ENCODE results near the gene POLR2F.

The POLR2F gene

GRCh38 chr22:37953437-37954179 lies at the start of gene POLR2F, which contains the start of gene C22orf23:
Gene POLR2F, plus strand, starts transcription at chr22:37953699. Its CDS starts 89 bp downstream, at chr22:37953788.
Gene C22orf23, minus strand, starts transcription at chr22:37953601. Its CDS starts 452 bp downstream, at chr22:37953149.
- FAIRE-seq: no peak

DNA sequence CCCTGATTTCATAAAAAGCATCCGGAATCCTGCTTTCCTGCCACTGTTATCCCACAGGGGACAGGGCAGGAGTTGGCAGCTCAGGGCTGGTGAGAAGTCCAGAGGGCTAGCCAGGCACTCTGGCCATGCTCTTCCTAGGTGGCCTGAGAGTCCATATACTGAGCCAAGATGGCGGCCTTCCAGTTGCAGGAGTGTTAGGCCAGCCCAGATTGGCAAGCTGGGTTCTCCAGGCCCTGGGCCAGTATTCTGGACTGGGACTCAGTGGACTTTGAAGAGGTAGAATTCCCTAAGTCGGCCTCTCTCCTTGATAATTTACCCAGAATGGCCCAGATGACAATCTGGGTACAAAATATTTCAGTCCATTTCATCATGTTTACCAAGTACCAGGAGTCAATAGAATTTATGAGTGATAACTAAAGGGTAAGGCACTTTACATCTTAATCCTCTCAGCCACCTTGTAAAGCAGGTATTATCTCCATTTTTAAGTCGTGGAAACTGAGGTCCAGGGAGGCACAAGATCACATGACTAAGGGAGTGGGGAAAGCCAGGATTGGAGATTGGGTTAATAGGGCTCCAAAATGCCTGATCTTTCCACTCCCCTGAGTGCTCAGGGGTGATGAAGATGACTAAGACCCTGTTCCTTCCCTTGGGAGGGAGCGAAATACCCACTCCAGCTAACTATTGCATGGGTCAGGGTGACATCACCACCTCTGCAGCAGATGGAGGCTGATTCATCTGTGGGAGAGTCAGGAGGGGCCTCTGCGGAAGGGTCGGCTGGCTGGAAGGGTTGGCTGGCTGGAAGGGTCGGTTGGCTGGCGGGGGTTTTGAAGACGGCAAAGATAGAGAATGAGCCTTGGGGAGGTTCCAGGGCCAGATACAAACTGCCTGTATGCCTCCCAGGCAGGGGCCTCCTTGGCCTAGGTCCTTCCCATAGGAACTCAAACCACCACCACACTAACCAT lies 48.6 kb upstream of the POLR2F start:
- no peak for FAIRE-seq

- no peak for FAIRE-seq
Observed at GRCh38 chr22:37905534-37906363, 47.8 kb upstream of the POLR2F start, which contains the start of gene MICALL1. Gene MICALL1, plus strand, starts transcription at chr22:37906297. Its CDS starts 126 bp downstream, at chr22:37906423.

DNA sequence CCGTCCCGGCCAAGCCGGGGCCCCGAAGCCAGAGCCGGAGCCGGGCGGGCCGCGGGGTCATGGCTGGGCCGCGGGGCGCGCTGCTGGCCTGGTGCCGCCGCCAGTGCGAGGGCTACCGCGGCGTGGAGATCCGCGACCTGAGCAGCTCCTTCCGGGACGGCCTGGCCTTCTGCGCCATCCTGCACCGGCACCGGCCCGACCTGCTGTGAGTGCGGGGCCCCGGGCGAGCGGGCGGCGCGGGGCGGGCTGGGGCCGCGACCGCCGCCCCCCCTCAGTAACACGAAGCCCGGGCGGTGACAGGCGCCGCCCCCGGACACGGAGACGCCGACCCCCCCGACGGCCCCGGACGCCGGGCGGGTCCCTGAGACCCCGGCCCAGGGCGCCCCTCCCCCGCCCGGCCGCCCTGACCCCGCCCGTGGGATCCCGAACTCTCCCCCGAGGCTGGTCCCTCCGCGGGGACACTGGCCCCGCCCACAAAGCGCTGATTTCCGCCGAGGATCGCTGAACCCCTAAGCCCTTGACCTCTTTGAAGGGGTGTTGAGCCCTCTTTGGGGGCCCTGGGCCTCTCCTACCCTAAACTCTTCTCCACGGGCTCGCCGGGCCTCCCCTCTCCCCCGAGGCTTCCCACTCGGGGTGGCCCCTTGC lies 47.0 kb upstream of the POLR2F start:
- FAIRE-seq: no peak

DNA sequence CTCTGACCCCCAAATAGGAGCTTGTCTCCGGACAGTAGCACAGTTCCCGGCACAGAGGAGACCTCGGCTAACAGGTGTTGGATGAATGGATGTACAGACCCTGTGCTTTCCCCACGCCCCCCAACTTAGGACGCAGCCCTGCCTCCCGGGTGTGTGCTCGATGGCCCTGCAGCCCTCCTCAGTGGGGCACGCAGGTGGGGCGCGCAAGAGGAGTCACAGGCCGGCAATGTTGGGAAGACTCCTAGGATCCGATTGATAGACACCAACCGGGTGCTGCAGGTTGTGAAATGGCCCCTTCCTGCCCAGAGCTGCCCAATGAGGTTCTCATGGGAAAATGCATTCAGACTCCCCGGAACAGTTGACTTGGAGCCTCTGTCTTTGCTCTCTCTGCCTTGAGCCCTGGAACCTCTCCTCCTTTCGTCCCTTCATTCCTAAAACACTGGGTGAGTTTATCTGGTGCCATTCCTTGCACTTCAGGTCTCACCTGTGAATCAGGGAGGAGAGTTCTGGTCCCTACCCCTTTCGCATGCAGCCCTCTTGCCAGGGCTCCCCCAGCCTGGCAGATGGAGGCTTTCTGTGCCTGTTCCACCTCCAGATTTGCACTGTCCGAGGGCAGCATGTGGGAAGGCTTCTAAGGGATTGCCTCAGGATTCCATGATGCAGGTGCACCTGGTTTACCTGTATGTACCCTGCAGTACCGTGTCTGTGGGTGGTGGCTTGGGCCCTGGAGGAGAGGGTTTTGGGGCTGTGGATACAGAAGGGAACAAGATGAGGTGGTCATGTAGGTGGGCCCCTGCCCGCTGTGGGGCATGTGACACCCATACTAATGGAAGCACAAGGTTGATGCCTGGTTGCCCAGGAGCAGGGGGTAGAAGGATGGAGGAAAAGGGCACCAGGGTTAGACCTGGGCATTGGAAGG lies 46.2 kb upstream of the POLR2F start:
- no peak for FAIRE-seq

GRCh38 chr22:37909766-37910165 lies 43.7 kb upstream of the POLR2F start:
- FAIRE-seq: no peak

- FAIRE-seq: no peak
Observed at GRCh38 chr22:37910890-37911672, 42.4 kb upstream of the POLR2F start.

DNA sequence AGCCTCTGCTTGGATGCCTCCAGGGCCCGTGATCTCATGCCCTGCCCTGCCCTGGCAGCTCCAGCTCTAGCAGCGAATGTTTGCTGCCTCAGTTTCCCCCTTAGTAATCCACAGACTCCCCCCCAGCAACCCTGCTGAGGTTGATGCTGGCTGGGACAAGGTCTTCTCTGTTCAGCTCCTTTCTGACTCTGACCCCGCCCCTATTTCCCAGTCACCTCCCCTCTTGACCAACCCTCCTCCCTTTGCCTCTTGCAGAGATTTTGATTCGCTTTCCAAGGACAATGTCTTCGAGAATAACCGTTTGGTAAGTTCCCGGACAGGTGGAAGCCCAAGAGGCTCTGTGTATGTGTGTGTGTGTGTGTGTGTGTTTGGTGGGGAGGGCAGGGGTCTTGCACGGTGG lies 41.8 kb upstream of the POLR2F start:
- FAIRE-seq: no peak

DNA sequence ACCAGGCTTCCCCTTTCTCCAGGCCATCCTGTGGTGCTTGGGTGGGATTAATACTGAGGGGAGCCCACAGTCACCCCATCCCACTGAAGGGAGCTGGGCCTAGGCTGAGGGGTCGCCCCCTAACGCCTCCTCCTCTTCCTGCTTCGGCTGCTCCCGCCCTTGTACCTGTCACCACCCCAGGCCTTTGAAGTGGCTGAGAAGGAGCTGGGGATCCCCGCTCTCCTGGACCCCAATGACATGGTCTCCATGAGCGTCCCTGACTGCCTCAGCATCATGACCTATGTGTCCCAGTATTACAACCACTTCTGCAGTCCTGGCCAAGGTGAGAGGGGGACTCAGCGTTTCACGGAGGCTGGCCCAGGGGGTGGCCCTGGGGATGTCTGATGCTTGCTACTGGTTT lies 41.3 kb upstream of the POLR2F start:
- FAIRE-seq: no peak

GRCh38 chr22:37913233-37913721 lies 40.2 kb upstream of the POLR2F start:
- FAIRE-seq: no peak

GRCh38 chr22:37916311-37916710 lies 37.2 kb upstream of the POLR2F start:
- FAIRE-seq: no peak

DNA sequence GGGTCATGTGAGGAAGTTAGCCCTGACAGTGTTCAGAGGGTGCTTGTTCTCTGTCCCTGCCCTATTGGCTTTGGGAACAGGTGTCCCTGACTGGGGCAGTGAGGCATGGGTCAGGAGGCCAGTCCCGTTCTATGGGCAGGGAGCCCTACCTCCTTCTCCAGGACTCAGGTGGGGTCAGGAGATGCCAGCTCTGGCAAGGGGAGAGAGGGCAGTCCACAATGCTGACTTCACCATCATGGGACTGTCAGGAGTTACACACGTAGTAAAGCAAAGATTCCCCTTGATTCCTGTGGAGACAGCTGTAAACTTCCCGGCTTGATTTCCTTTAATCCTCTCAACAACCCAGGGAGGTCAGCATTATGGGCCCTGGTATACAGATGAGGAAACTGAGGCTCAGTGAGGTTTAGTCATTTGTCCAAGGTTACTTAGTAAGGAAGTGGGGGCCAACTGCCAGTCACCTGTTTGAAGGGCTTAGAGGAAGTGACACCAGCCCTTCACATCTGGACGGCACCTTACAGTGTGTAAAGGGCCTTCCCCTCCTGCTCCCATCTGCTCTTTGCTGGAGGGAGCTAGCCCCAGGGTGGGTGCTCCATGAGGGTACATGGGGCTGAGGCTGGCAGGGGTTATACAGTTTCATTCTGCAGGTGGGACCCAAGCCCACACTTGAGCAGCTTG lies 35.5 kb upstream of the POLR2F start:
- FAIRE-seq: no peak

DNA sequence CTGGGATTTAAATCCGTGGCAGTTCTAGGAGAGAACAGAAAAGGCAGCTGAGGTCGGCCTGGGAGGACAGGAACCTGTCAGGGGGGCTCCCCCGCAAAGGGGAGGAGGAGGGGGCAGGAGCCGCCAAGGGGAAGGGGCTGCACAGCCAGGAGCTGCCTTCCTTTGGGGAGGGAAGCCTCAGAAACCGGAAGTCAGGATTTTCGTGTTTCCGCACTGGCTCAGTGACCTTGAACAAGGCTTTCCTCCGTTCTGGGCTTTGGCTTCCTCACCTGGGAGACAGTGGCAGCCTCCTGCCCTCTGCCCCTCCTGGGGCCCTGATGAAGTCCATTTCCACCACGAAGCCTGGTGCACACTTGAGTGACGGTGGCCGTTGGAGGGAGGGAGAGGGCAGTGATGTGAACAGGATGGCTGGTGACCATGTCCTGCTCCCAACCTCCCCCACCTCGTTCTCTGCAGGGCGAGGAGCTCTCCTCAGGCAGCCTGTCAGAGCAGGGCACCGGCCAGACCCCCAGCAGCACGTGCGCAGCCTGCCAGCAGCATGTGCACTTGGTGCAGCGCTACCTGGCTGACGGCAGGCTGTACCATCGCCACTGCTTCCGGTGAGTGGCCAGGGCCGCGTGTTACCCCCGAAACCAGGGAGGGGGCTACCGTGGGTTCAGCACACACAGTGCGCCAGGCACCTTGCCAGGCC lies 34.8 kb upstream of the POLR2F start:
- FAIRE-seq: no peak

DNA sequence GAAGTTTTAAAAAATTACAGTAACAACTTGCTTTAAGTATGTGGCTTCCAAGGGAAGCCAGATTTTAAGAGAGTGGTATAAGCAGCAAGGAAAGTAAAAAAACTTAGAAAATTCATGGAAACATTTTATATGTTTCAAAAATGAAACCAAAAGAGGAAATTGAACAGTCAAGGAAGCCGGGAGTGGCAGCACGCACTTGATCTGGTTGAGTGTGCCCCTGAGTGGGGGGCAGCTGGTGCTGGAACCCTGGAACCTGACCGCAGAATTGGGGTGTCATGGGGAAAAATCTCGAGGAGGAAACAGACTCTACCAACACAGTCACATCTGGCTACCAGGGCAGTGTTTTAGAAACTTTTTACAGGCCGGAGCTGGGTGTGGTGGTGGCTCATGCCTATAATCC lies 33.4 kb upstream of the POLR2F start:
- no peak for FAIRE-seq

GRCh38 chr22:37922191-37922590 lies 31.3 kb upstream of the POLR2F start:
- FAIRE-seq: no peak

GRCh38 chr22:37923927-37924326 lies 29.6 kb upstream of the POLR2F start:
- FAIRE-seq: no peak

DNA sequence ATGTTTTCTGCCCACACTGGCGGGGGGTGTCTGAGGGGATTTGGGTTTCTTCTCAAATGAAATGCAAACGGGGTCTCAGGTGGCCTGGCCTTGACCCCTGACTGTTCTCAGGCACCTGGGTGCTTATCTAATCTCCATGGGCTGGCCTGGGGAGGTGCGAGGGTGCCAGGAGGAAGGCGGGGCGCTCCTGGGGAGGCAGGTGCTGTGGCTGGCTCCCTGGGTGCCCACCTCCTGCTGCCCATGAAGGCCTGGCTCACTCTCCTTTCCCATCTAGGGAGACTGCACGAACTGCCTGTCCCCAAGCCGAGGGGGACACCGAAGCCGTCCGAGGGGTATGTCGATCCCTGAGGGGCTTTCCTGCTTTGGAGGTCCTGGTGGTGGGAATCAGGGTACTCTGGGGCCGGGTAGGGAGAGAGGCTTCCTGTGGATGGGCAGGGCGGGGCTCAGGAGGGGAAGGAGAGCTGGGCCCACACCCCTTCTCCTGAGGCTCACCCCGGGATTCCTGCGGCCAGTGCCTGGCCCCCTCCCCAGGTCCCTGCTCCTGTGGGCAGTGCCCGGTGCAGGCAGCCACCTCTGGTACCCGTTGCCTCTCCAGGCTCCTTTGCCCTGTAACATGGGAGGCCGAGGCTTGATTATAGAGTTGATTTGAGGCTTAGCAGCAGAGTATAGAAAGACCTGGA lies 29.0 kb upstream of the POLR2F start:
- no peak for FAIRE-seq

DNA sequence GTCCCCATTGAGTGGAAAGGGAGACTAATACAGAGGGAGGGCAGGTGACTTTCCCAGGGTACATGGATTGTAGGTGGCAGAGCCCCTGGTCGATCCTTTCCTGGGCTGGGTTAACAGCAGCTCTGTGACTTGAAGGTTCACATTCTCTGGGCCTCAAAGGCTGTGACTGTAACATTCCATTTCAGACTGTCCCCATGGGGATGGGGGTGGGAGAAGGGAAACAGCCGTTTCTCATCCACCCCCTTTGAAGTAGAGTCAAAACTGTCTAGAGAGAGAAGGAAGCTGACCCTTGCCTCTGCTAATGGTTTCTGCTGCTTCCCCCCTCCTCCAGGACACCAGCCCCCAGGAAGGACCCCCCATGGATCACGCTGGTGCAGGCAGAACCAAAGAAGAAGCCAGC lies 28.2 kb upstream of the POLR2F start:
- FAIRE-seq: no peak

Data from endometrium (tissue), 2 donors.